HepG2 (cell line): ENCODE measurements around the gene ISG20. TPM values are rescaled to one million over a fixed set of nuclear protein-coding genes. Genes with fewer than 3 reads are reported as not detected.

Experiments used
- CREBL2 ChIP-seq: sonication (generic); formaldehyde crosslinking; IDR thresholded peaks from 2 replicates; pipeline ENCODE4 v1.8.1; 2023; ENCODE audit warnings: missing genetic modification reagents, mild to moderate bottlenecking, borderline replicate concordance
- ERF ChIP-seq: IDR thresholded peaks from 2 replicates; pipeline ENCODE4 v1.6.1; 2018; ENCODE audit warnings: missing biosample characterization, missing genetic modification reagents
- HDAC1 ChIP-seq: sonication (generic); formaldehyde crosslinking; IDR thresholded peaks from 2 replicates; pipeline ENCODE4 v1.5.1; 2020; ENCODE audit warnings: mild to moderate bottlenecking, missing genetic modification reagents
- HOXA3 ChIP-seq: sonication (generic); formaldehyde crosslinking; IDR thresholded peaks from 2 replicates; pipeline ENCODE4 v1.5.0; 2020; ENCODE audit warnings: missing genetic modification reagents
- HOXA5 ChIP-seq: sonication (generic); formaldehyde crosslinking; IDR thresholded peaks from 2 replicates; pipeline ENCODE4 v1.4.0; 2020; ENCODE audit warnings: missing genetic modification reagents
- KDM5A ChIP-seq: fragments of 200-600 bp; sonication (generic); IDR thresholded peaks from 2 replicates; pipeline ENCODE4 v1.7.0; 2018; ENCODE audit warnings: antibody characterized with exemption, mild to moderate bottlenecking, low read length, borderline replicate concordance
- NFATC3 ChIP-seq: sonication (generic); formaldehyde crosslinking; IDR thresholded peaks from 2 replicates; pipeline ENCODE4 v1.5.1; 2020; ENCODE audit warnings: mild to moderate bottlenecking, missing genetic modification reagents
- POGK ChIP-seq: sonication (generic); formaldehyde crosslinking; conservative IDR thresholded peaks from 2 replicates; pipeline ENCODE4 v1.8.0; 2022; ENCODE audit warnings: mild to moderate bottlenecking, moderate library complexity, missing genetic modification reagents
- SAFB2 ChIP-seq: sonication (generic); formaldehyde crosslinking; IDR thresholded peaks from 2 replicates; pipeline ENCODE4 v1.5.1; 2020; ENCODE audit warnings: missing genetic modification reagents, low read depth, mild to moderate bottlenecking, borderline replicate concordance
- SATB2 ChIP-seq: sonication (generic); formaldehyde crosslinking; IDR thresholded peaks from 2 replicates; pipeline ENCODE4 v1.5.0; 2020; ENCODE audit warnings: missing genetic modification reagents
- THYN1 ChIP-seq: sonication (generic); formaldehyde crosslinking; IDR thresholded peaks from 2 replicates; pipeline ENCODE4 v1.8.1; 2023; ENCODE audit warnings: low read depth, mild to moderate bottlenecking, moderate library complexity, missing genetic modification reagents, borderline replicate concordance
- ZNF143 ChIP-seq: sonication (generic); formaldehyde crosslinking; IDR thresholded peaks from 2 replicates; pipeline ENCODE4 v1.4.0; 2020; ENCODE audit warnings: missing genetic modification reagents
- ZNF232 ChIP-seq: sonication (generic); formaldehyde crosslinking; IDR thresholded peaks from 2 replicates; pipeline ENCODE4 v1.4.0; 2020; ENCODE audit warnings: missing genetic modification reagents, borderline replicate concordance
- ZNF335 ChIP-seq: sonication (generic); formaldehyde crosslinking; IDR thresholded peaks from 2 replicates; pipeline ENCODE4 v1.4.0; 2020; ENCODE audit warnings: missing genetic modification reagents
- ZNF431 ChIP-seq: sonication (generic); formaldehyde crosslinking; IDR thresholded peaks from 2 replicates; pipeline ENCODE4 v1.9.0; 2022; ENCODE audit warnings: missing genetic modification reagents, low read depth, mild to moderate bottlenecking, borderline replicate concordance
- ZNF446 ChIP-seq: sonication (generic); formaldehyde crosslinking; IDR thresholded peaks from 2 replicates; pipeline ENCODE4 v1.5.0; 2020; ENCODE audit warnings: mild to moderate bottlenecking, missing genetic modification reagents
- ZNF484 ChIP-seq: sonication (generic); formaldehyde crosslinking; IDR thresholded peaks from 2 replicates; pipeline ENCODE4 v1.5.1; 2020; ENCODE audit warnings: mild to moderate bottlenecking, low read depth, missing genetic modification reagents, borderline replicate concordance
- ZNF530 ChIP-seq: sonication (generic); formaldehyde crosslinking; IDR thresholded peaks from 2 replicates; pipeline ENCODE4 v1.5.0; 2020; ENCODE audit warnings: low read depth, mild to moderate bottlenecking, missing genetic modification reagents
- ZNF547 ChIP-seq: sonication (generic); formaldehyde crosslinking; IDR thresholded peaks from 2 replicates; pipeline ENCODE4 v1.5.1; 2020; ENCODE audit warnings: mild to moderate bottlenecking, missing genetic modification reagents
- ZNF563 ChIP-seq: sonication (generic); formaldehyde crosslinking; IDR thresholded peaks from 2 replicates; pipeline ENCODE4 v1.8.0; 2022; ENCODE audit warnings: mild to moderate bottlenecking, moderate library complexity, missing genetic modification reagents
- ZNF580 ChIP-seq: IDR thresholded peaks from 2 replicates; pipeline ENCODE4 v1.6.1; 2016; ENCODE audit warnings: low read depth, borderline replicate concordance
- polyA plus RNA-seq, 8 experiments: library from polyadenylated mRNA; depleted of rRNA in 3 of 8; stranded (reverse) in 7 of 8; unstranded in 1 of 8; fragments of >200 nt; fragmentation: Illumina TruSeq in 4 of 8; extraction: Trizol in 4 of 8; gene quantifications; 2 replicates each; pipeline versions ENCODE4 v1.2.1 to v1.2.3, GENCODE V29; 2011 to 2016; ENCODE audit warnings: low read depth in 4 of 8, missing spikeins in 1 of 8, mixed read lengths in 1 of 8; ENCODE audit not compliant: insufficient read depth in 1 of 8
- total RNA-seq, 5 experiments: library from RNA; depleted of rRNA; stranded (reverse); fragments of >200 nt; fragmentation: Illumina TruSeq; extraction: Trizol; gene quantifications; 2 replicates each; pipeline ENCODE4 v1.2.3, GENCODE V29; 2016; ENCODE audit warnings: low read depth in 1 of 5
- TF ChIP-seq, protein P1 (sequence below): sonication (generic); formaldehyde crosslinking; IDR thresholded peaks from 2 replicates; pipeline ENCODE4 v1.4.0; 2020; ENCODE audit warnings: mild to moderate bottlenecking, missing genetic modification reagents

Gene ISG20
- total and polyA plus RNA-seq, 2 of the 13 experiments (the other 11 are each of a cell fraction or from before 2014, with no cell fraction given) = 6.3 to 31.5 TPM

DNA sequence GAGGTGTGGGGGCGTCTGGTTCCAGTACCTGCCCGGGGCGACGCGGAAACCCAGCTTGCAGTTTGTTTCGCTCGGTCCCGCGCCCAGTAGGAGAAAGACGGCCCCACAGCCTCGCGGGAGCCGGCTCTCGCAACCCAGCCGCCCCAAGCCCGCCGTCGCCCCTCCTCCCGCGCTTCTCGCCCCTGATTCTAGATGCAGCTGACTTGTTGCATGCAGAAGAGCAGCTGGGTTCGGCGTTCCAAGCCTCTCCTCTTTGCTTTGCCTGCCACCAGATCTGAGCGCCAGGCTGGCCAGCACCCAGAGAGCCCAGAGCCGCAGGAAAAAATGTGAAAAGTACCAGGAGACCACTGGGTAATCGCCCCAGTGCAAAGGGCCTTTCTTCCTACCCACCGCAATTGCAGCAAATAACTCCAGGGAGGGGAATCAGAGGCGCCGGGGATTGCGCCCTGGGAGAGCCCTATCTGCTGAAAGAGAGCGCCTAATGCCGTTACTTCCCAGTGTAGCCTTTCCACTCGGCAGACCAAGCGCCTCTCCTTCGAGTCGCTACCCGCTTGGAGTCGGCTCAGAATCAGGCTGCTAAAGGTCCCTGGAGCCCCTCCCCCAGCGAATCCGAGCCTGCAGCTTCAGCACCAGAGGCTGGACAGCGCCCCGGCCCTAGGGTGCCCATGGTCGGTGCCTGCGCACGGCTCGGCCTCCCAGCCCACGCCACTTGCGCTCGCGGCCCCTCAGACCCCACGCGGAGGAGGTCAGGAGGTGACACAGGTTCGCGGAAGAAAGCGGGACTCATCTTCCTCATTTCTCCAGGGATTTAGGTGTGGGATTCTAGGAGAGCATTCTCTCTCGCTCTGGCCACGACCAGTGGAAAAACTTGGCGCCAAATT, 33.4 kb upstream of the ISG20 start (continued):
- TF ChIP-seq ZNF484 (CRISPR knock-in tag) (0 out of 2 replicates have a peak, but pooled peaks have one; percentile 48), HOXA5 (CRISPR knock-in tag) (0 out of 2 replicates have a peak, but pooled peaks have one; percentile 66), ZNF530 (0 out of 2 replicates have a peak, but pooled peaks have one; percentile 71), SAFB2 (CRISPR knock-in tag) (no peak), THYN1 (0 out of 2 replicates have a peak, but pooled peaks have one; percentile 50), SATB2 (CRISPR knock-in tag) (peak; percentile 27; the same call in 1 of the 2 replicates), NFATC3 (0 out of 2 replicates have a peak, but pooled peaks have one; percentile 59), ZNF143 (no peak), ZNF232 (CRISPR knock-in tag) (peak; percentile 69; the same call in 1 of the 2 replicates), ZNF431 (CRISPR knock-in tag) (no peak), ZNF446 (CRISPR knock-in tag) (0 out of 2 replicates have a peak, but pooled peaks have one; percentile 56), HOXA3 (CRISPR knock-in tag) (peak; percentile 45; the same call in 1 of the 2 replicates), ZNF563 (CRISPR knock-in tag) (0 out of 2 replicates have a peak, but pooled peaks have one; percentile 59), HDAC1 (CRISPR knock-in tag) (0 out of 2 replicates have a peak, but pooled peaks have one; percentile 37), ZNF547 (CRISPR knock-in tag) (0 out of 2 replicates have a peak, but pooled peaks have one; percentile 50), ZNF580 (CRISPR knock-in tag) (peak; percentile 73; the same call in 1 of the 2 replicates), CREBL2 (peak; percentile 63; the same call in 1 of the 2 replicates), KDM5A (no peak), ERF (0 out of 2 replicates have a peak, but pooled peaks have one; percentile 38), POGK (no peak), ZNF335 (CRISPR knock-in tag) (no peak)
- TF ChIP-seq, protein P1, sequence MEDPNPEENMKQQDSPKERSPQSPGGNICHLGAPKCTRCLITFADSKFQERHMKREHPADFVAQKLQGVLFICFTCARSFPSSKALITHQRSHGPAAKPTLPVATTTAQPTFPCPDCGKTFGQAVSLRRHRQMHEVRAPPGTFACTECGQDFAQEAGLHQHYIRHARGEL (CRISPR knock-in tag) = no peak
